OCI-LY1 (cell line): Measurements from ENCODE around the gene NLRC3.
"Not testable (repeated sequence)": the region's sequence is repeated elsewhere in the genome, so short reads cannot be mapped to it uniquely, and the experiment has no call there.

ENCODE experiments used
- H2AFZ ChIP-seq: fragments of 200-600 bp; sonication (generic), shearing (Covaris generic); 2 replicates; pipeline ENCODE4 v1.6.0; 2014; ENCODE audit warnings: antibody characterized with exemption, mild to moderate bottlenecking, low read length
- H3F3A ChIP-seq: fragments of 200-600 bp; sonication (generic), shearing (Covaris generic); 2 replicates; pipeline ENCODE4 v1.6.0; 2014; ENCODE audit warnings: mild to moderate bottlenecking, antibody characterized with exemption, low read length, moderate library complexity; ENCODE audit not compliant: insufficient read depth
- H3K27ac ChIP-seq: fragments of 200-600 bp; sonication (generic); 2 replicates; pipeline ENCODE4 v1.5.1; 2014; ENCODE audit warnings: low read length, mixed run types, mild to moderate bottlenecking, low read depth; ENCODE audit not compliant: poor library complexity, severe bottlenecking
- H3K27me3 ChIP-seq: fragments of 200-600 bp; sonication (generic); 2 replicates; pipeline ENCODE4 v1.6.0; 2014; ENCODE audit warnings: antibody characterized with exemption, mild to moderate bottlenecking, low read length, moderate library complexity; ENCODE audit not compliant: insufficient read depth
- H3K36me3 ChIP-seq: fragments of 200-600 bp; sonication (generic); 2 replicates; pipeline ENCODE4 v1.6.1; 2014; ENCODE audit warnings: mild to moderate bottlenecking, antibody characterized with exemption, low read length, moderate library complexity, mixed read lengths; ENCODE audit not compliant: insufficient read depth
- H3K4me1 ChIP-seq: fragments of 200-600 bp; sonication (generic); 2 replicates; pipeline ENCODE4 v1.5.1; 2014; ENCODE audit warnings: mild to moderate bottlenecking, low read length, moderate library complexity; ENCODE audit not compliant: insufficient read depth, severe bottlenecking
- H3K4me2 ChIP-seq: fragments of 200-600 bp; sonication (generic), shearing (Covaris generic); 2 replicates; pipeline ENCODE4 v1.6.1; 2014; ENCODE audit warnings: low read length
- H3K4me3 ChIP-seq: fragments of 200-600 bp; sonication (generic); 2 replicates; pipeline ENCODE4 v1.5.1; 2014; ENCODE audit warnings: low read length, low read depth, mild to moderate bottlenecking, mixed read lengths; ENCODE audit not compliant: poor library complexity, severe bottlenecking
- H3K79me2 ChIP-seq: fragments of 200-600 bp; shearing (Covaris generic); 2 replicates; pipeline ENCODE4 v1.6.1; 2016; ENCODE audit warnings: mixed run types, low read length, mixed read lengths; ENCODE audit not compliant: insufficient read depth
- H3K9ac ChIP-seq: fragments of 200-600 bp; sonication (generic), shearing (Covaris generic); 2 replicates; pipeline ENCODE4 v1.6.1; 2014; ENCODE audit warnings: mild to moderate bottlenecking, low read length, mixed read lengths
- H3K9me2 ChIP-seq: fragments of 200-600 bp; sonication (generic), shearing (Covaris generic); 2 replicates; pipeline ENCODE4 v1.6.1; 2014; ENCODE audit warnings: low read depth, mild to moderate bottlenecking, low read length, mixed read lengths
- H3K9me3 ChIP-seq: fragments of 200-600 bp; shearing (Covaris generic); 2 replicates; pipeline ENCODE4 v1.6.1; 2014; ENCODE audit warnings: low read length, mixed read lengths
- H4K20me1 ChIP-seq: fragments of 200-600 bp; sonication (generic), shearing (Covaris generic); 2 replicates; pipeline ENCODE4 v1.6.0; 2016; ENCODE audit warnings: mild to moderate bottlenecking, low read length; ENCODE audit not compliant: insufficient read depth
- CTCF ChIP-seq: fragments of 200-600 bp; sonication (generic), shearing (Covaris generic); IDR thresholded peaks from 2 replicates; pipeline ENCODE4 v1.5.1; 2017; ENCODE audit warnings: mild to moderate bottlenecking, antibody characterized with exemption, low read length, moderate library complexity, mixed read lengths
- EZH2 ChIP-seq: fragments of 200-600 bp; sonication (generic), shearing (Covaris generic); IDR thresholded peaks from 2 replicates; pipeline ENCODE4 v1.8.0; 2017; ENCODE audit warnings: borderline replicate concordance, mixed run types, mild to moderate bottlenecking, antibody characterized with exemption, low read length, moderate library complexity, mixed read lengths

The NLRC3 gene

DNA sequence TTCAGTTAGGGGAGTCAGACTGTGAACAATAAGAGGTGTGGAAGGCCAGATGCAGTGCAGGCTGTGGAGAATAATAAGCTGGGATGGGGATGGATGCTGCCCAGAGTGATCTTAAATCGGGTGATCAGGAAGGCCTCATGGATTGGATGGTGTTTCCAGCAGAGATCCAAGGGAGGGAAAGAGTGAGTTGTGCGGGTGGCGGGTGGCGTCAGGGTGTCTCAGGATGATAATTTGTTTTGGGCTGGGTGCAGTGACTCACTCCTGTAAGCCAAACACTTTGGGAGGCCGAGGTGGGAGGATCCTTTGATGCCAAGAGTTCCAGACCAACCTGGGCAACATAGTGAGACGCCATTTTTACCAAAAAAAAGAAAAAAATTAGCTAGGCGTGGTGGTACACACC lies 68.5 kb downstream of the NLRC3 start:
- no peaks in the 10 kb centered on the region for H3F3A ChIP-seq
- H3K4me1 ChIP-seq, result peaks cover 20% of the 10 kb centered on the region
- no peak overlapping the region for H3K4me3 ChIP-seq

DNA sequence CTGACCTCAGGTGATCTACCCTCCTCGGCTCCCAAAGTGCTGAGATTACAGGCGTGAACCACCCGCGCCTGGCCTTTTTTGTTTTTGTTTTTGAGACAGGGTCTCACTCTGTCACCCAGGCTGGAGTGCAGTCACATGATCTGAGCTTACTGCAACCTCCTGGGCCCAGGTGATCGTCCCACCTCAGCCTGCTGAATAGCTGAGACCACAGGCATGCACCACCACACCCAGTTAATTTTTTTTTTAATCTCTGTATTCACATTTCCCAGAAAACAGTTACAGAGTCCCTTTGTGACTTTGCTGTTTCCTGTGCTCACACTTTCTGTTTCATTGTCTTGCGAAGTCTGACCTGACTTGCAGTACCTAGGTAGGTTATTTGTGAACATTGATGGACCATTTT lies 73.7 kb downstream of the NLRC3 start:
- Histone ChIP-seq H3K79me2 (no peaks in the 10 kb centered on the region), H3K9me2 (no peaks in the 10 kb centered on the region), H3F3A (no peaks in the 10 kb centered on the region), H3K4me1 (peaks cover 27% of the 10 kb centered on the region), H3K27ac (peak overlapping the region; percentile 19), H2AFZ (no peak overlapping the region), H3K9ac (no peak overlapping the region), H3K4me3 (no peak overlapping the region), H3K27me3 (no peaks in the 10 kb centered on the region), H4K20me1 (no peaks in the 10 kb centered on the region), H3K36me3 (no peaks in the 10 kb centered on the region), H3K4me2 (no peak overlapping the region), H3K9me3 (no peaks in the 10 kb centered on the region)
- TF ChIP-seq EZH2, result no peak

More for the DNA sequence above, 68.5 kb downstream of the NLRC3 start:
- Histone ChIP-seq H3K9ac (no peak overlapping the region), H3K79me2 (no peaks in the 10 kb centered on the region), H3K36me3 (no peaks in the 10 kb centered on the region; the same call in 1 of the 2 replicates), H3K4me2 (no peak overlapping the region), H4K20me1 (no peaks in the 10 kb centered on the region), H3K9me3 (no peaks in the 10 kb centered on the region), H3K27me3 (no peaks in the 10 kb centered on the region), H3K9me2 (no peaks in the 10 kb centered on the region), H3K27ac (peak overlapping the region; percentile 16), H2AFZ (no peak overlapping the region)
- TF ChIP-seq CTCF, result no peak
- TF ChIP-seq EZH2, result no peak

DNA sequence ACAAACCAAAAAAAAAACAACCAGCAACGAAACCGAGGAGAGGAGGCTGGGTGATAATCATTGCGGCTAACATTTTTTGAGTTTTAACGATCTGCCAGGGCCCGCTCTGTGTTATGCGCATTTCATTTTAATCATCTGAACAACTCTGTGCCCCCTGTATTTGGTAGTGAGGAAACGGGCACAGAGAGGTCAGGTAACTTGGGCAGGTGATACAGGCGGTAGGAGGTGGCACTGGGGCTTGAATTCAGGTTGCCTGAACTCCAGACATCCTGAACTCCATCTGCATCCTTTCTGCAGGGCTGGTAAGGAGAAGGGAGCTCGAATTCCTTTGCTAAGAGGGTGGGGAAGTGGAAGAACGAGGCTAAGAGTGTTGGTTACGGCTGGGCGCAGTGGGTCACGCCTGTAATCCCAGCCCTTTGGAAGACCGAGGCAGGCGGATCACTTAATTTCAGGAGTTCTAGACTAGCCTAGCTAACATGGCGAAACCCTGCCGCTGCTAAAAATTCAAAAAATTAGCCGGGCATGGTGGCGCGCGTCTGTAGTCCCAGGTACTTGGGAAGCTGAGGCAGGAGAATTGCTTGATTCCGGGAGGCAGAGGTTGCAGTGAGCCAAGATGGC lies 75.3 kb downstream of the NLRC3 start:
- Histone ChIP-seq H2AFZ (no peak overlapping the region), H3K9me2 (no peaks in the 10 kb centered on the region), H3K4me3 (peak overlapping the region; percentile 72), H3K4me2 (peak overlapping the region; percentile 74; the same call in 1 of the 2 replicates), H3K4me1 (peaks cover 22% of the 10 kb centered on the region), H3K79me2 (no peaks in the 10 kb centered on the region), H3K27me3 (no peaks in the 10 kb centered on the region), H3K9ac (no peak overlapping the region), H3K9me3 (no peaks in the 10 kb centered on the region), H3K27ac (no peak overlapping the region), H3K36me3 (no peaks in the 10 kb centered on the region), H3F3A (no peaks in the 10 kb centered on the region), H4K20me1 (no peaks in the 10 kb centered on the region)
- TF ChIP-seq EZH2 (no peak), CTCF (no peak)

DNA sequence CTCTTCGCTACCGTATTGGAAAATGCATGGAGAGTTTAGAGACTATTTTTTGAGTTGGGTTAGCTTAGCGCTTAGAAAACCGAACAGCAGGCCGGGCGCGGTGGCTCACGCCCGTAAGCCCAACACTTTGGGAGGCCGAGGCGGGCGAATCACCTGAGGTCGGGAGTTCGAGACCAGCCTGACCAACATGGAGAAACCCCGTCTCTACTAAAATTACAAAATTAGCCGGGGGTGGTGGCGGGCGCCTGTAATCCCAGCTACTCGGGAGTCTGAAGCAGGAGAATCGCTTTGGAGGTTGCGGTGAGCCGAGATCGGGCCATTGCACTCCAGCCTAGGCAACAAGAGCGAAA lies 75.8 kb downstream of the NLRC3 start:
- not testable (repeated sequence) for H3K79me2 ChIP-seq, H3K36me3 ChIP-seq, H3F3A ChIP-seq, H3K9me2 ChIP-seq, H3K9me3 ChIP-seq, H4K20me1 ChIP-seq, H3K27ac ChIP-seq, H2AFZ ChIP-seq, H3K27me3 ChIP-seq
- Histone ChIP-seq H3K4me2 (peak overlapping the region; percentile 74), H3K4me3 (peak overlapping the region; percentile 72), H3K4me1 (peaks cover 22% of the 10 kb centered on the region), H3K9ac (peak overlapping the region; percentile 62)
